Endothelial cell of umbilical vein (primary cell): ENCODE measurements around the gene BICD2. TPM values are rescaled to one million over a fixed set of nuclear protein-coding genes. Genes with fewer than 3 reads are reported as not detected.

ENCODE experiments used
- BruUV-seq: library from RNA; stranded (reverse); fragments of 400-500 nt; replicated peaks from 2 replicates; lab custom pipeline; 2021; lab: Mats Ljungman, UMichigan
- CTCF ChIA-PET: fragments of 300-600, 350-600 bp; sonication (Branson Sonifier 250); formaldehyde crosslinking; loops from one replicate; lab custom pipeline; 2021; ENCODE audit warnings: antibody characterized with exemption, inconsistent platforms; lab: Charles Lee
- POLR2A ChIA-PET: fragments of 300-600, 350-600 bp; sonication (Branson Sonifier 250); formaldehyde crosslinking; loops from one replicate; lab custom pipeline; 2021; ENCODE audit warnings: antibody characterized with exemption, inconsistent platforms; lab: Charles Lee
- DNase-seq: peaks from one replicate; pipeline ENCODE4 v3.0.0-alpha.2; 2011; ENCODE audit warnings: low read depth, low spot score
- FAIRE-seq: peaks from 2 replicates; lab custom pipeline; 2011; peaks lifted over from hg19 to GRCh38; lab: Jason Lieb, UNC
- H2AFZ ChIP-seq: 2 replicates; pipeline ENCODE4 v1.6.0; 2012; ENCODE audit warnings: low read depth, low read length, control low read depth, inconsistent platforms
- H3K27ac ChIP-seq: 2 replicates; pipeline ENCODE4 v1.5.1; 2011; ENCODE audit warnings: low read depth, mild to moderate bottlenecking, control low read depth, low read length, moderate library complexity; ENCODE audit not compliant: insufficient read depth
- H3K27me3 ChIP-seq, 2 experiments: 2 replicates each; pipeline versions ENCODE4 v1.6.0 to v1.6.1; 2011; ENCODE audit warnings: low read length in 2 of 2, mixed read lengths in 1 of 2; ENCODE audit not compliant: control insufficient read depth in 2 of 2, insufficient read depth in 2 of 2
- H3K36me3 ChIP-seq, 2 experiments: 2 replicates in 1 of 2; 3 replicates in 1 of 2; pipeline ENCODE4 v1.5.1; 2011; ENCODE audit warnings: low read length in 2 of 2, mild to moderate bottlenecking in 1 of 2, moderate library complexity in 1 of 2; ENCODE audit not compliant: control insufficient read depth in 2 of 2, insufficient read depth in 2 of 2; ENCODE audit errors: extremely low read depth in 1 of 2
- H3K4me1 ChIP-seq: 3 replicates; pipeline ENCODE4 v1.5.1; 2011; ENCODE audit warnings: mild to moderate bottlenecking, low read length; ENCODE audit not compliant: control insufficient read depth, insufficient read depth; ENCODE audit errors: extremely low read depth
- H3K4me2 ChIP-seq: 2 replicates; pipeline ENCODE4 v1.6.1; 2011; ENCODE audit warnings: low read length, control low read depth, mixed read lengths; ENCODE audit not compliant: insufficient read depth
- H3K4me3 ChIP-seq, 3 experiments: fragments of 200-600 bp in 1 of 3; sonication (generic), shearing (Covaris generic) in 1 of 3; replicated peaks in 1 of 3; 2 replicates each; pipeline ENCODE4 v1.5.1; 2011 to 2016; ENCODE audit warnings: control low read depth in 3 of 3, low read length in 3 of 3, mild to moderate bottlenecking in 2 of 3, inconsistent platforms in 1 of 3, low read depth in 1 of 3, moderate library complexity in 1 of 3; ENCODE audit not compliant: insufficient read depth in 1 of 3
- H3K79me2 ChIP-seq: 2 replicates; pipeline ENCODE4 v1.6.0; 2012; ENCODE audit warnings: low read length, inconsistent platforms; ENCODE audit not compliant: control insufficient read depth, insufficient read depth
- H3K9ac ChIP-seq: replicated peaks from 2 replicates; pipeline ENCODE3; 2011; ENCODE audit warnings: low read length, control low read depth; ENCODE audit not compliant: insufficient read depth; ENCODE audit errors: extremely low read depth
- H3K9me1 ChIP-seq: replicated peaks from 3 replicates; pipeline ENCODE4 v1.6.0; 2011; ENCODE audit warnings: mild to moderate bottlenecking, low read length; ENCODE audit not compliant: control insufficient read depth, insufficient read depth; ENCODE audit errors: extremely low read depth
- H3K9me3 ChIP-seq: replicated peaks from 2 replicates; pipeline ENCODE4 v1.5.1; 2012; ENCODE audit warnings: low read length, inconsistent platforms; ENCODE audit not compliant: control insufficient read depth, insufficient read depth
- H4K20me1 ChIP-seq: replicated peaks from 2 replicates; pipeline ENCODE3; 2011; ENCODE audit warnings: mild to moderate bottlenecking, low read length; ENCODE audit not compliant: control insufficient read depth, insufficient read depth; ENCODE audit errors: extremely low read depth
- EZH2 ChIP-seq: IDR thresholded peaks from 2 replicates; pipeline ENCODE4 v1.6.1; 2012; ENCODE audit warnings: borderline replicate concordance, low read depth, mild to moderate bottlenecking, moderate library complexity, low read length, inconsistent platforms; ENCODE audit not compliant: severe bottlenecking
- FOS ChIP-seq: IDR thresholded peaks from 2 replicates; pipeline ENCODE4 v1.6.1; 2011; ENCODE audit warnings: mild to moderate bottlenecking, low read length, moderate library complexity, borderline replicate concordance; ENCODE audit not compliant: insufficient read depth
- GATA2 ChIP-seq: IDR thresholded peaks from 2 replicates; pipeline ENCODE4 v1.7.0; 2011; ENCODE audit warnings: low read depth, mild to moderate bottlenecking, moderate library complexity, mixed read lengths, low read length; ENCODE audit not compliant: insufficient read length, insufficient read depth
- JUN ChIP-seq: IDR thresholded peaks from 2 replicates; pipeline ENCODE4 v1.6.1; 2011; ENCODE audit warnings: borderline replicate concordance, low read depth; ENCODE audit not compliant: insufficient read length, insufficient read depth
- MYC ChIP-seq: IDR thresholded peaks from one replicate; pipeline ENCODE4 v1.6.1; 2011; ENCODE audit warnings: mild to moderate bottlenecking, low read depth, low read length
- POLR2A ChIP-seq: IDR thresholded peaks from 2 replicates; pipeline ENCODE4 v1.6.1; 2012; ENCODE audit warnings: low read depth, mild to moderate bottlenecking, control low read depth, low read length
- POLR2AphosphoS5 ChIP-seq: IDR thresholded peaks from 2 replicates; pipeline ENCODE4 v1.6.1; 2012; ENCODE audit warnings: low read depth, mild to moderate bottlenecking, control low read depth, low read length, moderate library complexity; ENCODE audit not compliant: insufficient read depth
- dilution Hi-C: fragments of 300-500 bp; cut with MboI; formaldehyde crosslinking; loops from one replicate; pipeline ENCODE4 v1.15.0; 2019; ENCODE audit warnings: low sequenced_read_pairs; ENCODE audit not compliant: extremely low pct_ligation_motif_present
- intact Hi-C: fragments of 100-400 bp; cut with micrococcal nuclease; formaldehyde crosslinking; loops from one replicate; pipeline ENCODE4 v1.10.0; 2022
- polyA plus RNA-seq, 4 experiments: library from polyadenylated mRNA; depleted of rRNA in 3 of 4; stranded (reverse) in 3 of 4; unstranded in 1 of 4; fragments of >200 nt; gene quantifications; 2 replicates each; pipeline versions ENCODE4 v1.2.1 to v1.2.3, GENCODE V29; 2011 to 2012; ENCODE audit warnings: missing spikeins in 1 of 4
- total RNA-seq: library from RNA; stranded (reverse); gene quantifications from 2 replicates; pipeline ENCODE4 v1.2.3, GENCODE V29; 2021
- TF ChIP-seq, protein P1 (sequence below): IDR thresholded peaks from 2 replicates; pipeline ENCODE4 v1.6.1; 2011; ENCODE audit not compliant: insufficient read depth, insufficient read length

The BICD2 gene
- total and polyA plus RNA-seq, 2 donors (not counting 3 experiments of a cell fraction or from before 2014, with no cell fraction given), result 14.3 to 39.3 TPM

DNA sequence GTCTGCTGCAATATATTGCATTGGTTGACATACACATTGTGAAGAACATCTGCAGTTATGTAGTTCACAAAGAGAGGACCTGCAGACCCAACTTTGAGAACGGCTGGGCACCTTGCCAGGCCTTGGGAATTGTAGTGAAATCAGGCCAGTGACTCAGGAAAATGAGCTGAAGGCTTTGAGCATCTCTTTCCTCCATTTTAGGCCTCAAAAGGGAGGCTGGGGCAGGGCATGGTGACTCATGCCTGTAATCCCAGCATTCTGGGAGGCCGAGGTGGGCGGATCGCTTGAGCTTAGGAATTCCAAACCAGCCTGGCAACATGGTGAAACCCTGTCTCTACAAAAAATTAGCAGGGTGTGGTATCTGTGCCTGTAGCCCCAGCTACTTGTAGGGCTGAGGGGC, 93.3 kb downstream of the BICD2 start:
- Histone ChIP-seq H3K79me2 (peaks cover 35% of the 10 kb centered on the region), H3K9ac (peak overlapping the region; percentile 95), H3K4me1 (peaks cover 13% of the 10 kb centered on the region), H3K27ac (peak overlapping the region; percentile 97), H3K9me1 (no peaks in the 10 kb centered on the region), H3K36me3 (peaks cover 0 to 3% of the 10 kb centered on the region in 2 experiments), H2AFZ (peak overlapping the region; percentile 16), H4K20me1 (peaks cover 4% of the 10 kb centered on the region), H3K4me2 (peak overlapping the region; percentile 65), H3K9me3 (no peaks in the 10 kb centered on the region), H3K27me3 (no peaks in the 10 kb centered on the region), H3K4me3 (peak overlapping the region in 1 of 3 experiments; percentile 77)
- intact Hi-C loops (loop anchor here (1.0 to 10.0 kb wide), 2 partner anchors 119 to 423 kb away; partner anchors contain the start of gene CARD19), dilution Hi-C loops (no loop called here)
- ChIA-PET POLR2A (interaction anchor here (0.8 to 2.1 kb wide), 2 partner anchors 36 to 93 kb away, joined by 3 to 6 read pairs; partner anchors contain the start of gene BICD2), CTCF (interaction anchor here (0.6 to 2.0 kb wide), 3 partner anchors 32 to 895 kb away, joined by 3 to 12 read pairs (median 3); no protein-coding TSS in a partner anchor)
- FAIRE-seq (peak; percentile 87), DNase-seq (peak; percentile 70)
- BruUV-seq, result no TSS peak
- peak; percentile 31 for TF ChIP-seq JUN
- peak; percentile 28 for TF ChIP-seq FOS
- TF ChIP-seq GATA2, result no peak
- peak; percentile 33 for TF ChIP-seq POLR2AphosphoS5
- TF ChIP-seq POLR2A, result no peak
- TF ChIP-seq, protein P1, sequence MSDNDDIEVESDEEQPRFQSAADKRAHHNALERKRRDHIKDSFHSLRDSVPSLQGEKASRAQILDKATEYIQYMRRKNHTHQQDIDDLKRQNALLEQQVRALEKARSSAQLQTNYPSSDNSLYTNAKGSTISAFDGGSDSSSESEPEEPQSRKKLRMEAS, result no peak
- no peak for TF ChIP-seq MYC
- no peak for TF ChIP-seq EZH2
